ENCODE measurements around the gene ADGRB3.
A peak's percentile ranks its signal among the peaks of the same experiment; 100 is the strongest.

ADGRB3 gene

DNA sequence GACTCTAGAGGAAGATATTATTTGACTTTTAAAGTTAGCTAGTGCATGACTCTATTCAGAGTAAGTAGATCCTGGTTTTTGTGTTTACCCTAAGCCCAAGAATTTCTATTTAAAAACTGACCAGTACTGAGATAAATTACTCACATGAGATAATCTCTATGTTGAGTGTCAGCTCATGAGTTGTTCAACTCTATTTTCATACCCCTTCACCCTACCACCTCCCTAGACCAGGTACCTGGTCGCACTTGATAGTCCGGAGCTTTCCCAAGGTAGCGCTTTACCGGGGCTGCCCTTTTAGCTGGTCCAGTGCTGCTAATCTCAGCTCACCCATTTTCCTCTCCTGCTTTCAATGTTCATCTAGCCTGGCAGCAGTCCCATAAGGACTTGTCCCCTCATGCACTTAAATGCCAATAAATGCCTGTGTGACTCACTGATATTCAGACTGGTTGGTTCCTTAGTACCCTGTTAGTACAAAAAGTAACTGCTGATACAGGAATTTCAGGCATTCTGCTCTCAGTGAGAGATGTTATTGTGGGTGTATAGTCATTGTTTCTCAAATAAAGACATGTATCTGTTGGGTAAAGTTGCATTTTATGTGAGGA, 503.9 kb downstream of the ADGRB3 start:
- no peak for DNase-seq

DNA sequence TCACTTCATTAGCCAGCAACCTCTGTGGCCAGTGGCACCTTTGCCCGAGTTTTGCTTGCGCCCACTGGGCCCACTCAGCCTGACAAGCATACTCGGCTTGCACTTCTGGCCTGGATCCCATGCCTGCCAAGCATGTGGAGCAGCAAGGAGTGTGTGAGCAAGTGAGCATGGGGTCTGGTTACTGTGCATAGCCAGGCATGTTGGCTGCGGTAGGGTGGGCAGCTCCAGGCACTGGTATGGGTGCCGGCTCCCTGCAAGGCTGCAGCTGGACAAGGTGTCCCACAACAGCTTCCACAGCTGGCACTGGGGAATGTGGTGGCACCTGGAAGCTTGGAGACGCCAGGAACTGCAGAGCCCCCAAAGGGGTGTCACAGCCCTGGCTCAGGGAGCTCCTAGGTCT, 510.0 kb downstream of the ADGRB3 start:
- DNase-seq: no peak

DNA sequence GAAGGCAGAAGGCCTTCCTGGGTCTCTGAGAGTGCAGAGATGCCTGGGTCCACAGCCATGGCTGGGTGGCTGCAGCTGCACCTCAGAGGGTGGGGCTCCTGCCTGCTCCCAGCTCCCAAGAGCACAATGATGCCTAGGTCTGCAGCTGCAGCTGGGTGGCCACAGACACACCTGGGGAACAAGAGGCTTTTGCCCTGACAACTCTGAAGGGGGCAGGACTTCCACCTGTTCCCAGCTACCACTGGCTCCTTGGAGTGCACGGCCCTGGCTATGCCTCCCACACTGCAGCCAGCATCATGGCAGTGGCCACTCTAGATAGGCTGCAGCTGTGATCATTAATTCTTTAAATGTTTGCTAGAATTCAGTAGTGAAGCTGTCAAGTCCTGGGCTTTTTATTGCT, 511.3 kb downstream of the ADGRB3 start:
- no peak for DNase-seq

DNA sequence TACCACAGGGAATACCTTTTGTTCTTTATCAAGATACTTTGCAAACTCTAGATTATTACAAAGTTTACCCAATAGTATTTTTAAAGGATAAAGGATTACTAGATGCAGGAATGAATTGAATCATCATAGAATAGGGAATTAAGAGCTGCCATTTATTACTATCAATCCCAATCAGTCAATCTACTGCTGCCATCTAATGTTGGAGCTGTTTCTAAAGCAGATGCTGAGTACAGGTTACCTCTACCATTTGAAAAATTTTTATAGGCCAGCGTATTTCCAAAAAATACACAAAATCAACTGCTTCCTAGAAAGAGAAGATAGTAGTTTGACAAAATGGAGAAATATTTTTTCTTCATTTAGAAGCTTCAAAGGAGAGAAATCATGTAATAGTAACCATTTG, 520.4 kb downstream of the ADGRB3 start:
- DNase-seq: no peak

DNA sequence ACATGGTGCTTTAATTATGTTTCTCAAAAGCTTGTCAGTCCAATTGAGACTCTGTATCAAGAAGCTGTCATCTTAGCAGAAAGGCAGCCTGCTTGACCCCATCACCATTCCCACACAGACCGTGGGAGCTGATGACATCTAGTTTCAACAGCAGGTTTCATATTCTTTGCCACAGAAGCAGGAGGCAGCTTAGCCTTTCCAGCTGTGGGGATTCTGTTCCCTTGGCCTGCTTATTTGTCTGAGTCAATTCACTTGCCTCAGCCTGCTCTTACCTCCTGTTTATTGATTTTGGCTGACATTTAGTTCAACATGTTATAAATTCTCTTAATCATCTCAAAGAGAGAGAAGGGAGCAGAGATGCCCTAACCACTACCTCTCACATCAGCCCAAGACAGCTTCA, 527.7 kb downstream of the ADGRB3 start:
- no peak for DNase-seq

DNA sequence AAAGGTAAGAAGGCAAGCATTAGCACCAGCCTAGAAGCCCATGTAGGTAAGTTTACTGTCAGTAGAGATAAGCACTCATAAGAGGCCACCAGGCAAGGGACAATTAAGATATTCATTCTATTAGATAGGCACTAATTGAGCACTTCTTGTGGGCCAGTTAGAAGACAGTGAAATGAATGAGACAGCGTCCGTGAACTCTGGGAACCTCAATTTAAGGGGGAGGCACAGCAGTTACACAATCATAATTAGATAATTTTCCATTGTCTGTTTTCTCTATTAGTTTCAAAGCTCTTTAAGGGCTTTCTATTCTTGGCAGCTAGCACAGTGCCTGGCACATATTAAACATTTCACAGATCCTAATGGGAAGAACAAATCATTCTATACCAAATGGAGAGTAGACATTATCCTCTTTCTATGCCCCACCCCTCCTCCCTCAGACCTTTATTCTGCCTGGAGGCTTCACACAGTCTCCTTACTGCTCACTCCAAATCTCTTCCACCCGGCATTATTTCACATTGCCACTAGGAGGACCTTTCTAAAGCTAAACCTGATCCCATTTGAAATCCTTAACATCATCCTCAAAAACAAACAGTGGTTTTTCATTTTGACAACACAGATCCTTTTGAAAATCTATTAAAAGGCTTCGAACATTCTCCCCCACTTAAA, 529.6 kb downstream of the ADGRB3 start:
- DNase-seq: no peak

DNA sequence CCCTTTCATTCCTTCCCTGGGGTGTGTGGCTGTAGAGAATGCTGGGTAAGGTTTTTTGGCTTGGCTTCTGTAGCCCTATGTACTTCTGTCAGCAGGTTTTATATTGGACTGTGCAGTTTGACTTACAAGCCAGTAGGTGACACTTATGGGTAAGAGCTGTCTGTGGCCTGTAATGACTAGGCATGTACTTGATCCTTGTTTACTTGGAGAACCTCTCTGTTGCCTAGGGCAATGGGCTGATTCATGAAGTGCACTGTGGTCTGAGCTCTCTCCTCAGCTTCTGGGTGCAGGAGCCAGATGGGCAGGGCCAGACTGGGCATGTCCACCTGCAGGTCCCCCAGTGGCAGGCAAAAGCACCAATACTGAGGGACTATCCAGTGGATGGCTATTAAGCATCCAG, 544.6 kb downstream of the ADGRB3 start:
- DNase-seq: no peak

DNA sequence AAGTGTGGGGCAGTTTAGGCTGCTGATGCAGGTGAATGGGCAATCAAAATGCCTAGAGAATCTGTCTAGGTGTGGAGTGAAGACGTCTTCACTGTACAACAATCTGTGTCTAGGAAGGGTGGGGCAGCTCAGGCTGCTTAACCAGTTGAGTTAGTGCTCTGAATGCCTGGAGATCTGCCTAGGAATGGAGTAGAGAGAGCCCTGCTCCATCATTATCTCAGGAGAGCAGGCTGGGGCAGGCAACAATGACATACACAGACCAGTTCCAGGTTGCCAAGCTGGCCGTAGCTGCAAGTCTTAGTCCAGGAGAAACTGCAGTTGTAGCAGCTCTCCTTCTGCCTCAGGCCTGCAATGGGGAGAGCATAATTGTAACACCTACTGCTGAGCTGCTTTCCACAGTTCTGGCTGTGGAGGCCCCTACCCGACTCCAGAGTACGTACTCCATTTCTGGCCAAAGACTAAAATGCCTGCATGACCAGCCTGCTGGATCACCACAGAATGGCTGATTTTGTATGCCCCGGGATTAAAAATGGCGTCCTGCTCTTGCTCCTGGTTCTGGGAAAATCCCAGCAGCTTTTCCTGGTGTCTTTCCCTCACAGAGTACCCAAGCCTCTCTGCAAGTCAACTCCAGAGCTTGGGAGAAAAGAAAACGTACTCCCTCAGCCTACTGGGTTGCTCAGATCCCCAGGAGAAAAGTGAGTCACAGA, 545.4 kb downstream of the ADGRB3 start:
- no peak for DNase-seq

DNA sequence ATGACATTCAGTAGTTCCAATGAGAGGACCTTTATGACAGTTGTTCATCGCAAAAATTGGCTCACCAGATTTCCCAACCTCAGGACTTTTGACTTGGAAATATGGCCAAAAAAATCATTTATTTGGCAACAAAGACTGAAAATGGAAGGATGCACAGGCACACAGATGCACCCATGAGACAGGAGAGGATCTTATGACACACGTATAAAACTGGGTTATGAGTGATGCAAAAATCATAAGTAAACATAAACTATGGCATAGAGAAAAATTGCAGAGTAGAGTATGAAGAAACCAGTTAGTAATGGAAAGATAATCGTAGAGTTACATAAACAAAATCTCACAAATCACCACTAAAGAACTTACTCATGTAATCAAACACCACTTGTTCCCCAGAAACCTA, 546.9 kb downstream of the ADGRB3 start:
- DNase-seq: no peak

DNA sequence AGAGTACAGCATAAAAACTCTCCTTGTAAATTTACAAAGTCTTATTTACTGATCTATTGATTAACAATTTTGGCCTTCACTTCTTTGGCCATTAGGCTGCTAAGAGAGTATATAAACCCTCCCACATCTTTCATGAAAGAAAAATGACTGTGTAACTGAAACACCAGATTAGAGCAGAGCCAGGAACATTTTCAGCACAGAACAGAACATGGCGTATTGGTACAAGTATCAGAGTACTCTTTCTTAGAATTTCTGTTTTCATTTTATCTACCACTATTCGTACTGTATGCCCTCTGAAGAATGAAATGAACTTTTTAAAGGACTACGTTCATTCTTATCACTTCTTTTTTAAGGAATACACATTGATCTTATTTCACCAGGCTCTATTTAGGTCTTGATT, 550.2 kb downstream of the ADGRB3 start:
- DNase-seq: no peak

DNA sequence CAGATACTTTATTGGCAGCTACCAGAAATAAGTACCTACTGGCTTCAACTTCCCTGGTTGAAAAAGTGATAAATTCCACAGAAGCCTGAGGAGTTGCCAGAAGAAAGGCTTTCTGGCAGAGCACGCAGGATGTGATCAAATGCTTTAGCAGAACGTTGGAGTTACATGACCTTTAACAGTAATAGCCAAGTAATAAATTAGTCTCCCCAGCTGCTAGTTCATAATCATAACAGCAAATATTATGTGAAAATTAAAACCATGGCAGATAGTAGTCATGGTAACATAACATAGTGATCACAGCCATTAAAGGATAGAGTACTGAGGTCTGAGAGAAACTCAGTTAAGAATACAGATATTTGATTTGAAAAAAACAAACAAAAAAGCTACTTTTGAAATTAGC, 567.7 kb downstream of the ADGRB3 start:
- no peak for DNase-seq

DNA sequence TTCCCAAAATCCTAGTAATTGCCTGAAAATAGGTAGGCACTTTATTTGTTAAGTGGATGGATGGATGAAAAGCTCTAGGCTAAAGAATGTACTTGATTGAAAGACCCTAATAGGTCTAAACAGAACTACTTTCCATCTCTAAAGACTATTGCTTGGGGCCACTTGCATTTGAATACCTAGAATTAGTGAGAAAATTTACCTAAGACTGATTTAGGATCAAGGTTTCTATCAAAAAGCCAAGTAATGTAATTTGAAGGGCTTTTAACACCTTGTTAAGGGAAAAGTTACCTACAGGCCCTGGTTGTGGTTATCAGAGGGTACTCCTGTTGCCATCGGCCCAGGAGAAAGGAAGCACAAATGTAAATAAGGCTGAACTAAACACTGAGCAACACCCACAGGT, 581.0 kb downstream of the ADGRB3 start:
- no peak for DNase-seq

DNA sequence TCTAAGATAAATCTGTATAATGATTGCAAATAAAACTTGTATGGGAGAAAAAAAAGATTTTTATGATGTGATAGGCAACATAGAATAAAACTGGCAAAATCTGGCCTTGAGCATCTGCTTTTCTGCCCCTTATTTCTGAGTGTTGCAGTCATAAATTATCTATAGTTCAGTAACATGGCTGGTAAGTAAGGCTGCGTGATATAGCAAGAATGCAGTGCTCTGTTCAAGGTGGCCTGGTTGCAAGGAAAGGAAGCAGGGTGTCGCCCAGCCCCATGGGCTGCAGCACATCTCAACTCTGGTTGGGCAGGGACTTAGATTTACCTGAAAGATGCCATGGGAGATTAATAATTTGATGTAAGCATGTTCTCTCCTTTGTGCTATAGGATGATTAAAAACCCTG, 582.3 kb downstream of the ADGRB3 start:
- no peak for DNase-seq

DNA sequence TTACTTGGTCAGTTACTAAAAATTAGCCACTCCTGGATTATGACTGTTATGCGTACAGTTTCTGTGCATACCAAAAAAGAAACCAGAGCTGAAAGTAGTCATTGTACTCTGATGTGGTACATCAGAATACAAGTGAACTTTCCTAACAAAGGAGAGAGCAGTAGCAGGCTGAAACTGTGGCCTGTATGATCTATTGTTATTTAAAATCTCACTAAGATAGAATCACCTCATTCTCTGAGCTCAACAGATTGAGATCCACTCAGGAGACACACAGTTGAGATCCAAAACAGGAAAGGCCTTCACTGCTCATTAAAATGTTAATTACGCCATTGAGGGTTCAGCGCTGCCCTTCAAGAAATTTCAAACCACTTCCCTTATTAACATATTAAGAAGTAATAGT, 585.3 kb downstream of the ADGRB3 start:
- DNase-seq: no peak

DNA sequence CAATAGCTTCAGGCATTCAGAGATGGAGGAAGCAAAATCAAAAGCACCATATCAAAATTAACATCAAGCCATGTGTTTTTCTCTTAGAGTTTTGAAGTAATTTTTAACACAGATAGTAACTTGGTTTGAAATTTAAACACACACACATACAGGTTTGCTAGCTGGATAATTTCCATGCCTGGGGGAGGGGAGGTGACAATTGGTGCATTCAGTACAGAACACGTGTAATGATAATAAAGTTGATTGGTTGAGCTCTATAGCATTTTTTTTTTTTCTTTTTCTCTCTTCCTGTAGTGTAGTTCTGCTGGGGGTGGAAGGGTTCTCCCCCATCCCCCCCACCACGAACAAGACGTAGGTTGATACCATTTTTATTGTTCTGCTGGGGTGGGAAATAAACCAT, 596.9 kb downstream of the ADGRB3 start:
- no peak for DNase-seq

DNA sequence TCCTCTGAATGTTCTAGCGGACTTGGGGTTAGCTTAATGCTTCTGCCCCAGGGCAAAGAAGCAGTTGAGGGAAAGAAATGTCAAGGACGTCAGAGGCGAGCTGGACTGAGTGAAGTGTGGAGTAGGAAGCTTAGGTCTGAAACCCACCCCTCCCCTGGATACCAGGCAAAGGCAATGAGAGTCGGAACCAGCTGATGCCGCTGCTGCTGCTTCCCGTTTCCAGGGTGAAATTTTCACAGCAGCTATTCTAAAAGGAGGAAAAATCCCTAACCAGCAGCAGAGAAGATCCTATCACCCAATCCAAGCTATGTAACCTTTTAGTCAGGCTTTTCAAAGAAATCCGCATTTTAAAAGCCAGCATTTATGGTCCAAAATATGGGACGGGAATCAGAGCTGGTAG, 597.4 kb downstream of the ADGRB3 start:
- DNase-seq: no peak

DNA sequence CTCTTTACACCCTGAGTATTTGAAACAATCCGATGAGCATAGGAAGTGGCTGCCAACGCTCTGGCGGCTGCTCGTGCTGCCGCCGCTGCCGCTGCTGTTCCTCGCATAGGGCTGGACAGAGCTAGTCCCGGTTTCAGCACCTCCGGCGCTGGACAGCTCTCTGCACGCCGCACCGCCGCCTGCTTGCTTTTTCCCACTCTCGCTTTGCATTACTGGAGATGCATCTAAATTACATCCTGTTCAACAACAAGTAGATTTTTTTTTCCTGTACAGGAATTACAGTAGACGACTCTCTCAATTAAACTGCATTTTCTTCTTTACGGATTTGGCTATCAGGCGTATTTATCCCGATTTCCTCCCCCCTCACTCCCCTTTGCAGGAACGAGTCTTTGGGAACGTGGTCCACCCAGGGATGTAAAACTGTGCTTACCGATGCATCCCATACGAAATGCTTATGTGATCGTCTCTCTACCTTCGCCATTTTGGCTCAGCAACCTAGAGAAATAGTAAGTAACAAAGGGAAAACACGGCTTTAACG, 597.9 kb downstream of the ADGRB3 start:
- DNase-seq: peak in 1 of 2 donors; percentile 34

DNA sequence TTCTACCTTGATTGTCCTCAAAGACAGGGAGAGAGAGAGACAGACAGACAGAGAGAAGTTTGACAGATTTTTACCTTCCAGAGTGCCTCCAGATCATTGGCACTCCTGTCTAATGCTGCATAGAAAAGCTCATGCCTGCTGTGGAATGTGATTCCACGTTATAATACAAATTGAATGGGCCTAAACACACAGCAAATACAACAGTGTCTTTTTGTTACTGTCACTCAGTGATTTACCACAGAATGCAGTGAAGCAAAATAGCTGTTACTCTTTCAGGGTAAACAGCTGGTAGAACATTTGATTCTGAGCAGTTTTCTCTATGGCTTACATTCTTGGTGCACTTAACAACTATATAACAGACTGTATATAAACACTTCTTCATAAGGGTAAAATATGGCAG, 603.0 kb downstream of the ADGRB3 start:
- DNase-seq: no peak

DNA sequence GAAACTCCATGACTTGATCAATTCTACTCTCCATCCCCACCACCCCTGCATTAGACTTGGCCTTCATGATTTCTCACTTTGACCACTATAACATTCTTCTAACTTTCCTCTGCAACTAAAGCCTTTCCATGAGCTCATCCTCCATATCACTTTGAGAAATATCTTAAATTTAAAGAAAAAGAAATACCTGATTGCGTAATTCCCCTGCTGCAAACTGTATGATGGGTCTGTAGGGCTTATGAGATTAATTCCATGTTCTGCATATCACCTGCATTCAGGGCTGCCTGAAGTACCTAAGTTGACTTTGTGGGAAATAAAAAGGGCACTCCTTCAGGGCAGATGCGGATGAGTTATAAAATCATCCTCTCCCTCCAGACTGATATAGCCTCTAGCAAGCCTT, 611.9 kb downstream of the ADGRB3 start:
- DNase-seq: no peak

DNA sequence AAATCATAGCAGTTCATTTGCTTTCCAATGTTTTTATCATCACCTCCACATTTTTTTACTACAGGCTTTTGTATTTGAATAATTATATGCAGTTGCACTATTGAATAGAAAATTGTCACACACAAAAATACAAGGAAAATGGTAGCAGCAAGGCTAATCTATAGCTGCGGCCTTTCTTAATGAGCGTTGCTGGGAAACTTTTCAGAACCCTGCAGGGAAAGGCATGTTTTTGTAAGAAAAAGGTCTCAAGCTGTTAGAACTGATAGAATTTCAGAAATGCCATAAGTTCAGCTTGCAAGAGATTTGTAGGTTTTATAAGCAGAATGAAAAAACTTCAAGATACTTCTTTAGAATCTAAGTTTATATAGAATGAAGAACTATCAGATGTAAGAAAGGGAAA, 625.9 kb downstream of the ADGRB3 start:
- no peak for DNase-seq

DNA sequence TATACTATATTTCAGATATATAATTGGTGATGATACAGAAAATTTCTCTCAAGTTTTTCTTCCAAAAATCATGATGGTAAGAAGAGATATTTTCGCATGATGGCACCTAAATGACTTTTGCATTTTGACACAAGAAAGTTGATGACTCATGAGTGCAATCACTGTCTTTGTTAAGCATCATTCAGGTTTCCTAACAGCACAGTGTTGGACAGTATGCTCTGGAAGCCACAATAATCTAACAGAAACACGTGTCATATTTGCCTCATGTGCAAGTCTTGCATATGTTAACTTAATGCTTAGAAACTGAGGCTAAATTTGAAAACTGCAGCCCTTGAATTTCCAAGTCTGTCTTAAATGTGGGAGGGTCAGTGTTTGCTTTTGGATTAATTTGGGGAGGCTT, 628.2 kb downstream of the ADGRB3 start:
- no peak for DNase-seq

DNA sequence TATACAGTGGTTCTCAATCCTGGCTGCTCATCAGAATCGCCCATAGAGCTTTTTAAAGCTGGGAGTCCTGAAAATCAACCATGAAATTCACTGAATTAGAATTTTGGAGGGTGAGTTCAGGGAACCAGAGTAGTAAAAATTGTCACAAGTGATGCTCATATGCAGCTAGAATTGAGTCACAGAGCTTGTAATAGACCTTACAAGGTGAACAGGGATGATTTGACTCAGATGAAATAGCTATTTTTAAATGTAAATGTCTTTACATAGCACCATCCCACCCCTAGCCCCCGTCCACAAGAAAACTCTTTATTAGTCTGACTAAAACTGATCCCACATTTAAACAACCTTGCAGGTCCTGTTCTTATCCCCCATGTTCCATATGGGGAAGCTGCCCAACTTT, 630.0 kb downstream of the ADGRB3 start:
- no peak for DNase-seq

DNA sequence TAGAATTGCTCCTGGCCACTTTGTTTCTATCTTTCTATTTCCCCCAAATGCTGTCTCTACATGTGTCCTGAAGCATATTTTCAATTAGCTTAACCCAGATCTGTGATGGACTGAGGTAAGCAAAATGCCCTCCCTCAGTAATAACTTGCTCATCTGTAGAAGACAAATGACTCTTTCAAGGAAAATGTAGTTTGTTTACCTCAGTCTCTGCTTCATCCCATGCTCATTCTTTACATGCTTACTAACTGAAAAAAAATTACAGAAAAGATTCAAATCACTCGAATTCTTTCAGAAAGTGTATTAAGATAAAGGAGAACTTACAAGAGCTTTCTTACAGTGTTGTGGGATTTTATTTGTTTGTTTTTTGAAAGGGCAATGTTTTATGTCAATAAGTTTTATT, 630.6 kb downstream of the ADGRB3 start:
- no peak for DNase-seq

DNA sequence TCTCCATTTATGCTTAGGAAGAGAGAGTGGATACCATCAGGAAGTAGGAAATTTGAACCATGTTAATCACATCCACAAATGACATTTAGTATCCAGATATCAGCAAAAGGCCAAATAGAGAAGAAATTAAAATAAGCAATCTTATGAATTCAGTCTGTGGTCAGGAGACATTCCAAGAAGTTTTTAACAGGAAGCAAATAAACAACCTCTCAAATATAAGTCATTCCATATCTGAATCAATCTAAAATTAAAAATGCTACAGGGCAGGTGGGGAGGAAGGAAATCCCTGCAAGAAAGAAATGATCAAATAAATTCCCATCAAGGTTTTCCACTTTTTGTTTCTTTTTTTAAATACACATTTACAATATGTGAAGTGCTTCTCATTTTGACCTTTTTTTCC, 641.1 kb downstream of the ADGRB3 start:
- no peak for DNase-seq

All from CD4-positive, alpha-beta T cell treated with Interferon alpha-2 for 1 hour (primary cell).